HG02642 (cell line): ENCODE results near the gene CIDEA.
A peak's percentile ranks its signal among the peaks of the same experiment; 100 is the strongest.

Experiments used
- ATAC-seq: cut with Tn5 transposase; IDR thresholded peaks from one replicate; pipeline ENCODE4 v1.9.1; 2021; ENCODE audit warnings: mild to moderate bottlenecking; ENCODE audit not compliant: unreplicated experiment, poor library complexity

CIDEA gene

GRCh38 chr18:12314591-12315305, 60.6 kb downstream of the CIDEA start:
- no peak for ATAC-seq

GRCh38 chr18:12315490-12315889, 61.3 kb downstream of the CIDEA start:
- ATAC-seq = no peak

GRCh38 chr18:12315911-12316310, 61.8 kb downstream of the CIDEA start:
- no peak for ATAC-seq

- peak; percentile 15 for ATAC-seq
Observed at GRCh38 chr18:12317664-12318333, 63.6 kb downstream of the CIDEA start.

GRCh38 chr18:12318334-12318697, 64.2 kb downstream of the CIDEA start:
- peak; percentile 32 for ATAC-seq

- no peak for ATAC-seq
Observed at GRCh38 chr18:12318857-12319256, 64.7 kb downstream of the CIDEA start.

- ATAC-seq = peak; percentile 77
Observed at GRCh38 chr18:12321333-12321732, 67.2 kb downstream of the CIDEA start.

- ATAC-seq = no peak
Observed at GRCh38 chr18:12324991-12325725, 71.0 kb downstream of the CIDEA start.

GRCh38 chr18:12325726-12326245, 71.6 kb downstream of the CIDEA start:
- no peak for ATAC-seq

GRCh38 chr18:12326711-12327460, 72.7 kb downstream of the CIDEA start:
- ATAC-seq = no peak
